ENCODE data around the gene AHDC1. TPM values are rescaled to one million over a fixed set of nuclear protein-coding genes. Genes with fewer than 3 reads are reported as not detected.

The AHDC1 gene
- total RNA-seq, 1 experiment from 2014 or later: 49.0 TPM

GRCh38 chr1:27571439-27572018, 32.4 kb downstream of the AHDC1 start:
- DNase-seq (ENCODE audit: low spot score): peak; percentile 57
- Mint-ChIP-seq H3K27me3 (ENCODE audit: low read depth) (no peaks in the 10 kb centered on the region), H3K9me3 (no peaks in the 10 kb centered on the region), H3K36me3 (no peaks in the 10 kb centered on the region), H3K27ac (peak overlapping the region; percentile 98), H3K4me3 (peak overlapping the region; percentile 67), H3K4me1 (peaks cover 81% of the 10 kb centered on the region)
- TF ChIP-seq GTF2I (CRISPR knock-in tag; conservative IDR thresholded peaks at IDR 0.05) (no peak), NR1H2 (CRISPR knock-in tag; IDR thresholded peaks at IDR 0.05) (no peak), ZNF423 (CRISPR knock-in tag; IDR thresholded peaks at IDR 0.05) (no peak), ATF6 (CRISPR knock-in tag; IDR thresholded peaks at IDR 0.05) (no peak), ZBTB21 (CRISPR knock-in tag; IDR thresholded peaks at IDR 0.05; ENCODE audit: borderline replicate concordance) (no peak), USF2 (CRISPR knock-in tag; IDR thresholded peaks at IDR 0.05) (no peak), PRDM15 (CRISPR knock-in tag; IDR thresholded peaks at IDR 0.05) (no peak)
- CTCF ChIA-PET: interaction anchor here (0.7 to 16.0 kb wide), 24 partner anchors 10 to 239 kb away, joined by 3 to 489 read pairs (median 6); partner anchors contain the start of genes AHDC1 and STX12
- POLR2A ChIA-PET: interaction anchor here (0.7 to 4.0 kb wide), 10 partner anchors 14 to 53 kb away, joined by 3 to 33 read pairs (median 6); partner anchors contain the start of gene AHDC1
- no peak for ATAC-seq

- Mint-ChIP-seq H3K27me3 (ENCODE audit: low read depth) (no peaks in the 10 kb centered on the region), H3K27ac (peak overlapping the region; percentile 98), H3K4me3 (peak overlapping the region; percentile 67), H3K36me3 (no peaks in the 10 kb centered on the region), H3K4me1 (peaks cover 84% of the 10 kb centered on the region), H3K9me3 (no peaks in the 10 kb centered on the region)
- peak; percentile 68 for DNase-seq (ENCODE audit: low spot score)
- CTCF ChIA-PET: interaction anchor here (1.0 to 16.0 kb wide), 31 partner anchors 10 to 264 kb away, joined by 3 to 489 read pairs (median 5); partner anchors contain the start of genes AHDC1 and STX12
- POLR2A ChIA-PET: interaction anchor here (0.9 to 4.0 kb wide), 8 partner anchors 13 to 47 kb away, joined by 3 to 33 read pairs (median 5); partner anchors contain the start of gene AHDC1
- ATAC-seq: no peak
- TF ChIP-seq TEAD4 (CRISPR knock-in tag; IDR thresholded peaks at IDR 0.05) (peak; percentile 72; the same call in 1 of the 2 replicates), ZBTB21 (CRISPR knock-in tag; IDR thresholded peaks at IDR 0.05; ENCODE audit: borderline replicate concordance) (no peak), NR3C1 (CRISPR knock-in tag; conservative IDR thresholded peaks at IDR 0.05; ENCODE audit: low read depth) (no peak), SP1 (CRISPR knock-in tag; conservative IDR thresholded peaks at IDR 0.05) (0 out of 2 replicates have a peak, but pooled peaks have one; percentile 41), EMX1 (CRISPR knock-in tag; IDR thresholded peaks at IDR 0.05) (no peak), ARID4B (CRISPR knock-in tag; IDR thresholded peaks at IDR 0.05; ENCODE audit: borderline replicate concordance) (no peak), PRDM15 (CRISPR knock-in tag; IDR thresholded peaks at IDR 0.05) (no peak), TEAD1 (CRISPR knock-in tag; IDR thresholded peaks at IDR 0.05) (peak; percentile 81; the same call in 1 of the 2 replicates), GTF2I (CRISPR knock-in tag; conservative IDR thresholded peaks at IDR 0.05) (no peak), ZNF512 (CRISPR knock-in tag; IDR thresholded peaks at IDR 0.05; ENCODE audit: borderline replicate concordance) (no peak), IRF2 (CRISPR knock-in tag; IDR thresholded peaks at IDR 0.05; ENCODE audit: borderline replicate concordance, low read depth) (no peak), GRHL2 (CRISPR knock-in tag; IDR thresholded peaks at IDR 0.05; ENCODE audit: insufficient replicate concordance, severe bottlenecking) (no peak)
These were observed 33.2 kb downstream of the AHDC1 start for GRCh38 chr1:27570784-27571183.

All from WTC11 (cell line).